ENCODE measurements around the gene RNPS1.

DNA sequence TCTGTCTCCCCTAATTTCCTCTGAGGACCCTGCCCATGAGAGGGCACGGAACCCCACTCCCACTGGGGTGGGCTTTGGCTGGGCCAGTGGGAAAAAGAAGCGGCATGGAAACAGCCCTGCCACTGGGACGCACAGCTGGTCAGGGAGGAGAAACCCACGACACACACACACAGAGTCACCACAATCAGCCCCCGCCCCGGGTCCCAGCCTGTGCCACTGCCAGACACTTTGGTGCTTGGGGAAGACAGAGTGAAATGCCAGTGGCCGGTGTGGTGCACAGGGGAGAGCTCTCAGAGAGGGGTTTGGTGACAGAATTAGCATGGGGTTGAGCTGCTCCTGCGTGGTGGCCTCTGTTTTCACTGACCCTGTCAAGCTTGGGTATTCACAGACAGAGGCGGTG, 30.7 kb upstream of the RNPS1 start:
- TF ChIP-seq, protein P1, sequence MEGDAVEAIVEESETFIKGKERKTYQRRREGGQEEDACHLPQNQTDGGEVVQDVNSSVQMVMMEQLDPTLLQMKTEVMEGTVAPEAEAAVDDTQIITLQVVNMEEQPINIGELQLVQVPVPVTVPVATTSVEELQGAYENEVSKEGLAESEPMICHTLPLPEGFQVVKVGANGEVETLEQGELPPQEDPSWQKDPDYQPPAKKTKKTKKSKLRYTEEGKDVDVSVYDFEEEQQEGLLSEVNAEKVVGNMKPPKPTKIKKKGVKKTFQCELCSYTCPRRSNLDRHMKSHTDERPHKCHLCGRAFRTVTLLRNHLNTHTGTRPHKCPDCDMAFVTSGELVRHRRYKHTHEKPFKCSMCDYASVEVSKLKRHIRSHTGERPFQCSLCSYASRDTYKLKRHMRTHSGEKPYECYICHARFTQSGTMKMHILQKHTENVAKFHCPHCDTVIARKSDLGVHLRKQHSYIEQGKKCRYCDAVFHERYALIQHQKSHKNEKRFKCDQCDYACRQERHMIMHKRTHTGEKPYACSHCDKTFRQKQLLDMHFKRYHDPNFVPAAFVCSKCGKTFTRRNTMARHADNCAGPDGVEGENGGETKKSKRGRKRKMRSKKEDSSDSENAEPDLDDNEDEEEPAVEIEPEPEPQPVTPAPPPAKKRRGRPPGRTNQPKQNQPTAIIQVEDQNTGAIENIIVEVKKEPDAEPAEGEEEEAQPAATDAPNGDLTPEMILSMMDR (IDR thresholded peaks at IDR 0.05; ENCODE audit: low read depth, low read length) = no peak
- TF ChIP-seq EZH2phosphoT487 (IDR thresholded peaks at IDR 0.05; ENCODE audit: low read depth) = no peak

Data from OCI-LY3 (cell line).